ENCODE measurements around the gene WRNIP1.
A peak's percentile ranks its signal among the peaks of the same experiment; 100 is the strongest.

The WRNIP1 gene

GRCh38 chr6:2765896-2766766 is 938 bp downstream of the WRNIP1 start:
- no peak for DNase-seq (ENCODE audit: low read depth)
- peak overlapping the region; percentile 85 for H3K4me3 ChIP-seq (ENCODE audit: low read depth, low read length)
- TF ChIP-seq CTCF (IDR thresholded peaks at IDR 0.05; ENCODE audit: control insufficient read depth, extremely low read depth, insufficient read depth), result no peak

GRCh38 chr6:2766767-2767656 is 1.8 kb downstream of the WRNIP1 start:
- no peak for TF ChIP-seq CTCF (IDR thresholded peaks at IDR 0.05; ENCODE audit: control insufficient read depth, extremely low read depth, insufficient read depth)
- DNase-seq (ENCODE audit: low read depth), result no peak
- peak overlapping the region; percentile 85 for H3K4me3 ChIP-seq (ENCODE audit: low read depth, low read length)

- H3K4me3 ChIP-seq (ENCODE audit: low read depth, low read length), result peak overlapping the region; percentile 85
- no peak for TF ChIP-seq CTCF (IDR thresholded peaks at IDR 0.05; ENCODE audit: control insufficient read depth, extremely low read depth, insufficient read depth)
- no peak for DNase-seq (ENCODE audit: low read depth)
Measured at GRCh38 chr6:2767657-2768524, 2.7 kb downstream of the WRNIP1 start.

- peak; percentile 81 for DNase-seq (ENCODE audit: low read depth)
- peak overlapping the region; percentile 85 for H3K4me3 ChIP-seq (ENCODE audit: low read depth, low read length)
- TF ChIP-seq CTCF (IDR thresholded peaks at IDR 0.05; ENCODE audit: control insufficient read depth, extremely low read depth, insufficient read depth), result no peak
Measured at GRCh38 chr6:2768696-2769095, 3.5 kb downstream of the WRNIP1 start.

GRCh38 chr6:2770171-2770570 is 5.0 kb downstream of the WRNIP1 start:
- no peak overlapping the region for H3K4me3 ChIP-seq (ENCODE audit: low read depth, low read length)
- no peak for DNase-seq (ENCODE audit: low read depth)
- no peak for TF ChIP-seq CTCF (IDR thresholded peaks at IDR 0.05; ENCODE audit: control insufficient read depth, extremely low read depth, insufficient read depth)

- TF ChIP-seq CTCF (IDR thresholded peaks at IDR 0.05; ENCODE audit: control insufficient read depth, extremely low read depth, insufficient read depth), result no peak
- H3K4me3 ChIP-seq (ENCODE audit: low read depth, low read length), result no peak overlapping the region
- no peak for DNase-seq (ENCODE audit: low read depth)
Measured at GRCh38 chr6:2771079-2771478, 5.9 kb downstream of the WRNIP1 start.
